ENCODE results near the gene SLC16A8. TPM values are rescaled to one million over a fixed set of nuclear protein-coding genes. Genes with fewer than 3 reads are reported as not detected.

The SLC16A8 gene
- total and polyA plus RNA-seq, 2 of the 13 experiments (the other 11 are each of a cell fraction or from before 2014, with no cell fraction given) = not detected

DNA sequence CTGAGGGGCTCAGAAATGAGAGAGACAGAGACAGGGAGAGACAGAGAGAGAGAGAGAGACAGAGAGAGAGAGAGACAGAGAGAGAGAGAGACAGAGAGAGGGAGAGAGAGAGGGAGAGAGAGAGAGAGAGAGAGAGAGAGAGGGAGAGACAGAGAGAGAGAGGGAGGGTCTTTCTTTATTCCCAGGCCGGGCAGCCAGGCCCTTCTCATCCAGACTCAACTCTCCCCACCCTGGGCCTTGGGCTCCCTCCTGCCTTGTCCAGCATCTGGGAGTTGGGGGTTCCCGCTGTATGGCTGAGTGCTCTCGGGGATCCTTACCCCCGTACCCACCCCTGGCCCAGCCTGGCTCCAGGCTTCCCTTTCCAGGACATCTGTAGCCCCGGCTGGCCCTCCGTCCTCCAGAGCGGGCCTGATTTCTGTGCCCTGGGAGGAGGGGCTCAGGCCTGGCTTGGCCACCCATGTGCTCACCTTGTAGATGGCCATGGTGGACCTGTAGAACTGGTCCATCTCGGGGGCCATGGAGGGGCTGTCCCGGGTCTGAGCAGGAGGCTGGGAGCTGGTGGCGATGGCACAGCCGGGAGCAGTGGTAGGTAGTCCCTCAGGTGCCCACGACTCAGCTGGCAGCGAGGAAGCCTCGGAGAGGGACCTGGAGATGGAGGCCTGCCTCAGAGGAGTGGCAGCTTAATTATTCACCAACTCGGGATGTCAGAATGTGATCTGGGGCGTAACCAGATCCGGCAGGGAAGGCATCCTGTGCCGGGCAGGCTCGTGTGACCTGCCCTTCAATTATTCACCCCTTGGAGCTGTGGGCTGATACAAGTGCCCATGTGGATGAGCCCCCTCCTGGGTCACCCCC is 26.3 kb upstream of the SLC16A8 start, which contains the start of gene BAIAP2L2 (continued):
- TF ChIP-seq, protein P1, sequence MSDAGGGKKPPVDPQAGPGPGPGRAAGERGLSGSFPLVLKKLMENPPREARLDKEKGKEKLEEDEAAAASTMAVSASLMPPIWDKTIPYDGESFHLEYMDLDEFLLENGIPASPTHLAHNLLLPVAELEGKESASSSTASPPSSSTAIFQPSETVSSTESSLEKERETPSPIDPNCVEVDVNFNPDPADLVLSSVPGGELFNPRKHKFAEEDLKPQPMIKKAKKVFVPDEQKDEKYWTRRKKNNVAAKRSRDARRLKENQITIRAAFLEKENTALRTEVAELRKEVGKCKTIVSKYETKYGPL (CRISPR knock-in tag; IDR thresholded peaks at IDR 0.05) = no peak
- TF ChIP-seq ZNF225 (CRISPR knock-in tag; IDR thresholded peaks at IDR 0.05) = 0 out of 2 replicates have a peak, but pooled peaks have one; percentile 12
- no peak for TF ChIP-seq CTCF (CRISPR knock-in tag; IDR thresholded peaks at IDR 0.05)
- no peak for TF ChIP-seq GRHL1 (CRISPR knock-in tag; conservative IDR thresholded peaks at IDR 0.05)
- peak; percentile 27 for TF ChIP-seq ASH2L (IDR thresholded peaks at IDR 0.05; ENCODE audit: insufficient read length, low read depth, low read length)
- TF ChIP-seq FOXJ3 (CRISPR knock-in tag; IDR thresholded peaks at IDR 0.05; ENCODE audit: borderline replicate concordance) = no peak
- peak; percentile 83 for TF ChIP-seq ZFY (CRISPR knock-in tag; IDR thresholded peaks at IDR 0.05)
- no peak for TF ChIP-seq XRCC5 (optimal IDR thresholded peaks at IDR 0.05; ENCODE audit: low read length)
- TF ChIP-seq GTF2F1 (IDR thresholded peaks at IDR 0.05; ENCODE audit: low read length) = no peak
- peak; percentile 32; the same call in 1 of the 2 replicates for TF ChIP-seq POLR2AphosphoS5 (IDR thresholded peaks at IDR 0.05; ENCODE audit: low read depth, low read length)
- no peak for TF ChIP-seq TIGD3 (CRISPR knock-in tag; IDR thresholded peaks at IDR 0.05; ENCODE audit: borderline replicate concordance)
- 0 out of 2 replicates have a peak, but pooled peaks have one; percentile 24 for TF ChIP-seq ZNF281 (CRISPR knock-in tag; IDR thresholded peaks at IDR 0.05; ENCODE audit: borderline replicate concordance)
- TF ChIP-seq THAP9 (CRISPR knock-in tag; IDR thresholded peaks at IDR 0.05; ENCODE audit: borderline replicate concordance) = no peak
- no peak for TF ChIP-seq ZMYM2 (CRISPR knock-in tag; IDR thresholded peaks at IDR 0.05)
